Transverse colon (tissue), 3 donors: ENCODE data around the gene FAM83D.

Experiments
- POLR2A ChIP-seq: fragments of 450-650 bp; IDR thresholded peaks from one replicate; pipeline ENCODE4 v1.6.1; 2016; ENCODE audit warnings: antibody characterized with exemption, mild to moderate bottlenecking, moderate library complexity
- POLR2AphosphoS5 ChIP-seq, 3 donors: sonication (generic); formaldehyde crosslinking; IDR thresholded peaks; one replicate each; pipeline ENCODE4 v1.6.1; 2016; ENCODE audit warnings: antibody characterized with exemption in 3 of 3

- TF ChIP-seq POLR2A (no peak), POLR2AphosphoS5 (IDR thresholded peaks at IDR 0.05) (no peak)
These were observed 18.8 kb downstream of the FAM83D start for GRCh38 chr20:38945012-38945411.
